ENCODE results near the gene CNPY4.

GRCh38 chr7:100173806-100174495 lies 54.5 kb downstream of the CNPY4 start:
- TF ChIP-seq POLR2A (IDR thresholded peaks at IDR 0.05): no peak
- TF ChIP-seq, protein P1, sequence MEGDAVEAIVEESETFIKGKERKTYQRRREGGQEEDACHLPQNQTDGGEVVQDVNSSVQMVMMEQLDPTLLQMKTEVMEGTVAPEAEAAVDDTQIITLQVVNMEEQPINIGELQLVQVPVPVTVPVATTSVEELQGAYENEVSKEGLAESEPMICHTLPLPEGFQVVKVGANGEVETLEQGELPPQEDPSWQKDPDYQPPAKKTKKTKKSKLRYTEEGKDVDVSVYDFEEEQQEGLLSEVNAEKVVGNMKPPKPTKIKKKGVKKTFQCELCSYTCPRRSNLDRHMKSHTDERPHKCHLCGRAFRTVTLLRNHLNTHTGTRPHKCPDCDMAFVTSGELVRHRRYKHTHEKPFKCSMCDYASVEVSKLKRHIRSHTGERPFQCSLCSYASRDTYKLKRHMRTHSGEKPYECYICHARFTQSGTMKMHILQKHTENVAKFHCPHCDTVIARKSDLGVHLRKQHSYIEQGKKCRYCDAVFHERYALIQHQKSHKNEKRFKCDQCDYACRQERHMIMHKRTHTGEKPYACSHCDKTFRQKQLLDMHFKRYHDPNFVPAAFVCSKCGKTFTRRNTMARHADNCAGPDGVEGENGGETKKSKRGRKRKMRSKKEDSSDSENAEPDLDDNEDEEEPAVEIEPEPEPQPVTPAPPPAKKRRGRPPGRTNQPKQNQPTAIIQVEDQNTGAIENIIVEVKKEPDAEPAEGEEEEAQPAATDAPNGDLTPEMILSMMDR (IDR thresholded peaks at IDR 0.05): no peak

Data from esophagus squamous epithelium (tissue), 4 donors.